ENCODE data around the gene TNXB. TPM values are rescaled to one million over a fixed set of nuclear protein-coding genes. Genes with fewer than 3 reads are reported as not detected.

The TNXB gene
- total and polyA plus RNA-seq, 2 of the 4 experiments (the other 2 are of a cell fraction): 0.05 TPM; not detected in 1

DNA sequence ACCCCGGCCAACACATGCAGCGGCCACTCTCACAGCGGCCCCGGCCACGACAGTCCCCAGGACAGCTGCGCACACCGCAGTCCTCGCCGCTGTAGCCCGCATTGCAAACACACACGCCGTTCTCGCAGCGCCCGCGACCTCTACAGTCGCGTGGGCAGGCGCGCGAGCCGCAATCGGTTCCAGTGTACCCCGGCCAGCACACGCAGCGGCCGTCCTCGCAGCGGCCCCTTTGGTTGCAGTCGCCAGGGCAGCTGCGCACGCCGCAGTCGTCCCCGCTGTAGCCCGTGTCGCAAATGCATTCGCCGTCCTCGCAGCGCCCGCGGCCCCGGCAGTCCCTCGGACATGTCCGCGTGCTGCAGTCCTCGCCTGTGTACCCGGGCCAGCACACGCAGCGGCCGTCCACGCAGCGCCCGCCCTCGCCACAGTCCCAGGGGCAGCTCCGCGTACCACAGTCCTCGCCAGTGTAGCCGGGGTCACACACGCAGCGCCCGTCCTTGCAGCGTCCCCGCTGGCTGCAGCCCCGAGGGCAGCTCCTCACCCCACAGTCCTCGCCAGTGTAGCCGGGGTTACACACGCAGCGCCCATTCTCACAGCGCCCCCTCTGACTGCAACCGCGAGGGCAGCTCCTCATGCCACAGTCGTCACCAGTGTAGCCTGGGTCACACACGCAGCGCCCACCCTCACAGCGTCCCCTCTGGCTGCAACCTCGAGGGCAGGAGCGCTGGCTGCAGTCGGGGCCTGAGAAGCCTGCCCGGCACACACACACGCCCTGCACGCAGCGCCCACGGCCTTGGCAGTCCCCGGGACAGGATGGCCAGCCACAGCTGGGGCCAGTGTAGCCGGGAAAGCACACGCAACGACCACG is 12.5 kb downstream of the TNXB start:
- WGBS, 2 experiments (ENCODE audit: extremely low coverage in 2 of 2, insufficient read length in 1 of 2): 32% methylated on average over 68 of the region's 90 CpGs; no CpG with 5 or more reads in 1 of the 2 experiments
- no peak overlapping the region; the same call in 1 of the 2 replicates for H3K23ac ChIP-seq (ENCODE audit: low read depth, low read length)
- H2BK20ac ChIP-seq (ENCODE audit: low read depth, low read length): no peak overlapping the region
- intact Hi-C loops (cut with micrococcal nuclease) (no loop called here), in situ Hi-C loops (cut with MboI; ENCODE audit: low sequenced_read_pairs) (no loop called here), dilution Hi-C loops (cut with HindIII; ENCODE audit: low sequenced_read_pairs, unreplicated experiment) (no loop called here)
- H4K20me1 ChIP-seq (ENCODE audit: insufficient read depth, low read length): peaks cover 18% of the 10 kb centered on the region
- H3K18ac ChIP-seq (ENCODE audit: low read depth, low read length): no peak overlapping the region; the same call in 1 of the 2 replicates
- no peaks in the 10 kb centered on the region for H3K36me3 ChIP-seq (ENCODE audit: control insufficient read depth, insufficient read depth, low read length)
- no peak overlapping the region for H3K9ac ChIP-seq (ENCODE audit: low read depth, low read length)
- H4K8ac ChIP-seq (ENCODE audit: low read depth in 2 of 2, low read length in 2 of 2): no peak overlapping the region
- ATAC-seq (ENCODE audit: low read depth): no peak
- no peak overlapping the region for H3K4me3 ChIP-seq (ENCODE audit: insufficient read depth, low read depth, low read length)
- BruUV-seq (replicated peaks): TSS peak; percentile 36
- no peaks in the 10 kb centered on the region for H3K79me1 ChIP-seq (ENCODE audit: low read depth in 1 of 2, low read length in 2 of 2)
- no peaks in the 10 kb centered on the region; the same call in 1 of the 2 replicates for H3K9me3 ChIP-seq (ENCODE audit: control insufficient read depth, insufficient read depth, low read length)
- TF ChIP-seq POLR2A (IDR thresholded peaks at IDR 0.05; ENCODE audit: low read depth, low read length) (no peak), MAZ (IDR thresholded peaks at IDR 0.05; ENCODE audit: borderline replicate concordance, low read depth, low read length) (no peak), MAFK (IDR thresholded peaks at IDR 0.05; ENCODE audit: low read depth, low read length) (no peak), RCOR1 (IDR thresholded peaks at IDR 0.05; ENCODE audit: insufficient replicate concordance, low read length) (no peak), SMC3 (IDR thresholded peaks at IDR 0.05; ENCODE audit: low read depth, low read length) (no peak), NFE2L2 (IDR thresholded peaks at IDR 0.05; ENCODE audit: low read depth, low read length) (no peak), CHD1 (IDR thresholded peaks at IDR 0.05; ENCODE audit: low read depth, low read length) (no peak), MXI1 (IDR thresholded peaks at IDR 0.05; ENCODE audit: borderline replicate concordance, low read depth, low read length) (no peak), FOS (IDR thresholded peaks at IDR 0.05; ENCODE audit: low read depth, low read length) (no peak)
- TF ChIP-seq, protein P1, sequence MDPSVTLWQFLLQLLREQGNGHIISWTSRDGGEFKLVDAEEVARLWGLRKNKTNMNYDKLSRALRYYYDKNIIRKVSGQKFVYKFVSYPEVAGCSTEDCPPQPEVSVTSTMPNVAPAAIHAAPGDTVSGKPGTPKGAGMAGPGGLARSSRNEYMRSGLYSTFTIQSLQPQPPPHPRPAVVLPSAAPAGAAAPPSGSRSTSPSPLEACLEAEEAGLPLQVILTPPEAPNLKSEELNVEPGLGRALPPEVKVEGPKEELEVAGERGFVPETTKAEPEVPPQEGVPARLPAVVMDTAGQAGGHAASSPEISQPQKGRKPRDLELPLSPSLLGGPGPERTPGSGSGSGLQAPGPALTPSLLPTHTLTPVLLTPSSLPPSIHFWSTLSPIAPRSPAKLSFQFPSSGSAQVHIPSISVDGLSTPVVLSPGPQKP (IDR thresholded peaks at IDR 0.05; ENCODE audit: borderline replicate concordance, low read depth, low read length): no peak
- TF ChIP-seq, protein P2, sequence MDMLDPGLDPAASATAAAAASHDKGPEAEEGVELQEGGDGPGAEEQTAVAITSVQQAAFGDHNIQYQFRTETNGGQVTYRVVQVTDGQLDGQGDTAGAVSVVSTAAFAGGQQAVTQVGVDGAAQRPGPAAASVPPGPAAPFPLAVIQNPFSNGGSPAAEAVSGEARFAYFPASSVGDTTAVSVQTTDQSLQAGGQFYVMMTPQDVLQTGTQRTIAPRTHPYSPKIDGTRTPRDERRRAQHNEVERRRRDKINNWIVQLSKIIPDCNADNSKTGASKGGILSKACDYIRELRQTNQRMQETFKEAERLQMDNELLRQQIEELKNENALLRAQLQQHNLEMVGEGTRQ (IDR thresholded peaks at IDR 0.05; ENCODE audit: low read depth, low read length): no peak
- H2BK120ac ChIP-seq (ENCODE audit: low read depth, low read length): no peak overlapping the region
- H2BK15ac ChIP-seq (ENCODE audit: low read depth, low read length): no peak overlapping the region
- no peak overlapping the region for H2AK9ac ChIP-seq (replicated peaks; ENCODE audit: low read depth, low read length, poor library complexity)
- H3K4me2 ChIP-seq (ENCODE audit: low read depth, low read length): no peak overlapping the region
- no peak overlapping the region for H2BK5ac ChIP-seq (ENCODE audit: low read depth, low read length, poor library complexity, severe bottlenecking)
- ChIA-PET POLR2A (ENCODE audit: unreplicated experiment) (no interaction called here), CTCF (interaction anchor here (1.4 kb wide), 1 partner anchor 18 kb away, joined by 4 read pairs; no protein-coding TSS in a partner anchor)
- no peak for DNase-seq
- H3K9me1 ChIP-seq (ENCODE audit: insufficient read depth, low read length): peaks cover 25% of the 10 kb centered on the region
- H2AFZ ChIP-seq (replicated peaks; ENCODE audit: low read length, poor library complexity): peak overlapping the region; percentile 36
- peaks cover 24% of the 10 kb centered on the region for H3K4me1 ChIP-seq (ENCODE audit: control insufficient read depth, insufficient read depth, low read length)
- H4K5ac ChIP-seq (ENCODE audit: low read depth, low read length): no peak overlapping the region
- no peak overlapping the region for H2AK5ac ChIP-seq (ENCODE audit: low read depth, low read length)
- H3K27me3 ChIP-seq (ENCODE audit: control insufficient read depth, insufficient read depth, low read length): peaks cover 40% of the 10 kb centered on the region
- H3K56ac ChIP-seq (ENCODE audit: extremely low read depth, insufficient read depth, low read length): no peak overlapping the region
- no peak overlapping the region for H3K27ac ChIP-seq (ENCODE audit: insufficient read depth, low read length)
- H3K4ac ChIP-seq (ENCODE audit: low read depth, low read length): no peak overlapping the region
- H4K91ac ChIP-seq (ENCODE audit: insufficient read depth, low read depth, low read length): no peak overlapping the region
- no peak overlapping the region for H3K14ac ChIP-seq (replicated peaks; ENCODE audit: low read depth, low read length)
